Aorta (tissue), 5 donors: Measurements from ENCODE around the gene MFAP3L. TPM values are rescaled to one million over a fixed set of nuclear protein-coding genes. Genes with fewer than 3 reads are reported as not detected.
A peak's percentile ranks its signal among the peaks of the same experiment; 100 is the strongest.
"Not testable (repeated sequence)": the region's sequence is repeated elsewhere in the genome, so short reads cannot be mapped to it uniquely, and the experiment has no call there.

ENCODE experiments used
- ATAC-seq: fragments of 200-7000 bp; cut with Tn5 transposase; one replicate; pipeline ENCODE4 v1.9.1; 2022; ENCODE audit warnings: moderate library complexity; ENCODE audit not compliant: low FRiP score
- DNase-seq, 2 donors: peaks; one replicate each; pipeline ENCODE4 v3.0.0-alpha.2; 2020
- H3K27ac ChIP-seq, 2 donors: one replicate each; pipeline ENCODE4 v1.5.1; 2013; ENCODE audit warnings: low read length in 2 of 2, mild to moderate bottlenecking in 2 of 2, moderate library complexity in 2 of 2, control low read depth in 1 of 2, inconsistent platforms in 1 of 2, low read depth in 1 of 2
- H3K27me3 ChIP-seq, 2 donors: one replicate each; pipeline ENCODE4 v1.6.1; 2013; ENCODE audit warnings: control low read depth in 1 of 2, low read length in 1 of 2, mild to moderate bottlenecking in 1 of 2, moderate library complexity in 1 of 2; ENCODE audit not compliant: insufficient read depth in 2 of 2, control insufficient read depth in 1 of 2
- H3K36me3 ChIP-seq, 2 donors: one replicate each; pipeline ENCODE4 v1.6.1; 2013; ENCODE audit warnings: control low read depth in 1 of 2, low read length in 1 of 2, mild to moderate bottlenecking in 1 of 2; ENCODE audit not compliant: insufficient read depth in 2 of 2, control insufficient read depth in 1 of 2
- H3K4me1 ChIP-seq, 2 donors: one replicate each; pipeline ENCODE4 v1.6.1; 2013; ENCODE audit warnings: low read length in 2 of 2, control low read depth in 1 of 2, mild to moderate bottlenecking in 1 of 2, moderate library complexity in 1 of 2; ENCODE audit not compliant: insufficient read depth in 2 of 2, control insufficient read depth in 1 of 2
- H3K4me3 ChIP-seq, 2 donors: one replicate each; pipeline ENCODE4 v1.5.1; 2013; ENCODE audit warnings: low read length in 2 of 2, control low read depth in 1 of 2, mild to moderate bottlenecking in 1 of 2
- H3K9me3 ChIP-seq: one replicate; pipeline ENCODE4 v1.6.1; 2013; ENCODE audit warnings: mild to moderate bottlenecking, low read length; ENCODE audit not compliant: control insufficient read depth
- WGBS, 2 donors: extraction: QIAGEN DNeasy Blood & Tissue Kit; methylation state at CpG; one replicate each; pipeline ENCODE4 v1.1.7; 2013; 5-methylcytosine and 5-hydroxymethylcytosine counted together
- intact Hi-C, 2 donors: fragments of 100-400 bp; cut with DNase I; formaldehyde crosslinking; loops; one replicate each; pipeline versions ENCODE4 v1.14.2 to v1.15.0; 2022
- polyA plus RNA-seq, 2 donors: library from polyadenylated mRNA; stranded (reverse); fragments of 200-250 nt; gene quantifications; one replicate each; pipeline ENCODE4 v1.2.3, GENCODE V29; 2013
- total RNA-seq, 2 donors: library from RNA; stranded (reverse); fragmentation: NEBNext Ultra II Directional; extraction: Animal tissue kit (Norgen Biotek cat#: 25700); gene quantifications; one replicate each; pipeline ENCODE4 v1.2.1, GENCODE V29; 2021
- donor health status: healthy with polysubstance abuse.
- donor health status: Bipolar disorder and iron deficiency.
- donor health status: DM: no; HTN: no; CAD: no.
- donor health status: DM: no; HTN: no; CAD: no.
- donor health status: DM: yes; HTN: yes; CAD: no.

The MFAP3L gene
- total and polyA plus RNA-seq, 4 donors, result 1.9 to 12.4 (median 7.0) TPM

- 64 to 68% methylated on average over 6 of the region's 6 CpGs for WGBS, 2 donors
- Histone ChIP-seq H3K4me1 (no peaks in the 10 kb centered on the region), H3K27ac (no peak overlapping the region), H3K9me3 (no peaks in the 10 kb centered on the region), H3K36me3 (no peaks in the 10 kb centered on the region), H3K27me3 (no peaks in the 10 kb centered on the region), H3K4me3 (no peak overlapping the region)
- intact Hi-C loops, result loop anchor here (2.0 to 5.0 kb wide), 3 partner anchors 147 to 241 kb away; no protein-coding TSS in a partner anchor
- ATAC-seq (no peak), DNase-seq (no peak)
These were observed 23.6 kb upstream of the MFAP3L start for GRCh38 chr4:170049766-170050165.

GRCh38 chr4:170047771-170048354, 21.7 kb upstream of the MFAP3L start:
- H3K36me3 ChIP-seq, result no peaks in the 10 kb centered on the region
- no peaks in the 10 kb centered on the region for H3K9me3 ChIP-seq
- no peaks in the 10 kb centered on the region for H3K4me1 ChIP-seq
- ATAC-seq, result no peak
- no peak overlapping the region for H3K4me3 ChIP-seq
- intact Hi-C loops, result loop anchor here (2.0 to 5.0 kb wide), 3 partner anchors 145 to 239 kb away; no protein-coding TSS in a partner anchor
- H3K27ac ChIP-seq, result no peak overlapping the region
- WGBS, 2 donors, result 18% methylated on average over 4 of the region's 4 CpGs
- H3K27me3 ChIP-seq, result no peaks in the 10 kb centered on the region
- no peak for DNase-seq

- DNase-seq, H3K9me3 ChIP-seq, H3K27me3 ChIP-seq, ATAC-seq, H3K4me3 ChIP-seq, H3K36me3 ChIP-seq, H3K4me1 ChIP-seq, H3K27ac ChIP-seq: not testable (repeated sequence)
- intact Hi-C loops, result loop anchor here in 1 of 2 donors (5.0 kb wide), 1 partner anchor 234 kb away; no protein-coding TSS in a partner anchor
- WGBS, 2 donors, result 95 to 97% methylated on average over 12 to 22 of the region's 24 CpGs
These were observed 20.0 kb upstream of the MFAP3L start for GRCh38 chr4:170046156-170046555.

DNA sequence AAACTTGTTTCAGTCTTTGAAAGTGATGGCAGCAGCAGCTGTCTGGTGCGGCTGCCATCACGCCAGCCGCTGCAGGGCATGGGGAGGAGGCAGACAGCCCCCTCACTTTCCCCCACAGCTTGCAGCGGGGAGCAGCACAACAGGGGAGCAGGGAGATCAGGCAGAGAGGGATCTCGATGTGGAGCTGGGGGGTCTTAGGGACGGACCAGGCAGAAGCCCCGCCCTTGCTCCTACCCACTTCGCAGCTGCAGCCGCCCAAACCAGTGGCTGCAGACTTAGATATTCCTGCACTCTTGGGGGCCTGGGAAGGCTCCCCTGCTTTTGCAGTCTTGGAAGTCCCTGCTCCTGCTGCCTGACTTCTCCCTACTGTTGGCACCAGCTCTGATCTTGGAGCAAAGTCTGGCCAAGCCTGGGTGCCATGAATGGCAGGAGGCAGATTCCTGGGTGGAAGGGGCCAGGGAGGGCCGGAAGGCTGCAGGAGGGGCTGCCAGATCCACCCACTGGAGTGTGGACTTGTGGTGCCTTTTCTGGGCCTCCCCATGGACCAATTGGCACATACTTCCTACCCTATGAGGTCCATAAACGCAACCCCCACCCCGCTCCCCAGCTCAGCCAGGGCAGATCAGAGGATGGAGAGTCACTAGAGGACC, 14.0 kb upstream of the MFAP3L start:
- peak; percentile 29 for ATAC-seq
- WGBS, 2 donors, result 84 to 90% methylated on average over 12 of the region's 12 CpGs
- H3K9me3 ChIP-seq, result no peaks in the 10 kb centered on the region
- H3K36me3 ChIP-seq, result no peaks in the 10 kb centered on the region
- DNase-seq, result no peak
- no peak overlapping the region for H3K4me3 ChIP-seq
- no peaks in the 10 kb centered on the region for H3K4me1 ChIP-seq
- no peak overlapping the region for H3K27ac ChIP-seq
- intact Hi-C loops, result no loop called here
- H3K27me3 ChIP-seq, result no peaks in the 10 kb centered on the region

DNA sequence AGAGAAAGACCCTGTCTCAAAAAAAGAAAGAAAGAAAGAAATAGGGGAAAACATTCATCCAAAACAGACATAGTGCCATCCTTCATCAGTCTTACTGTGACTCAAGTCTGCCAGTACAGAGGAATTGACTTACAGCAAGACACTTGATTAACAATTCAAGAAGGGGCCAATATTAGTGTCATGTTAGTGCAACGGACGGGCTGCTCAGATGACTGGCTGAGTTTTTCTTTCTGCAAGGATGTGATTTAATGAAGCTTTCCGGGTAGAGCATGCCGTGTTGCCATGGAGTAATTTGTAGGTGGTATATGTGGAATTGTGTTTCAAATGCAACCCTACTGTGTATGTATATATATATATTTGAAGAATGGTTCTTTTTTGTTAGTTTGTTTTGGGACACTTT, 12.6 kb upstream of the MFAP3L start:
- Histone ChIP-seq H3K4me1 (no peaks in the 10 kb centered on the region), H3K27me3 (no peaks in the 10 kb centered on the region), H3K36me3 (no peaks in the 10 kb centered on the region), H3K4me3 (no peak overlapping the region), H3K27ac (no peak overlapping the region), H3K9me3 (no peaks in the 10 kb centered on the region)
- intact Hi-C loops, result no loop called here
- WGBS, 2 donors, result 52 to 57% methylated on average over 4 of the region's 4 CpGs
- DNase-seq, result no peak
- ATAC-seq, result no peak

DNA sequence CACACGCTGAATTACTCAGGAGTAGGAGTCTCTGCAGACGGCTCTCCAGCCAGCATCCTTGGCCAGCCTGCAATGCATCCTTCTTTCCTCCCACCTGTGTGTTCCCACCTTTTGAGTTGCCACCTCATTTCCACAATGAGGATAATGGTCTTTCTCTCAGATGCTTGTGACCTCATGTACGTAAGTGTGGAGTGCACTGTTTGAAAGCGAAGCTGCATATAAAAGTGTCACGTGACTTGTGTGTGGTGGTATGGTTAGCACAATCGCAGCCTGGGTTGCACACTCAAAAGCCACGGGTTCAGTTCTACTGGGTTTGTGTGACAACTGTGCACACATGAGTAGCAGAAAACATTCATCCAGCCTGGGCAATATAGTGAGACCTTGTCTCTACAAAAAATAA, 12.0 kb upstream of the MFAP3L start:
- Histone ChIP-seq H3K36me3 (no peaks in the 10 kb centered on the region), H3K9me3 (no peaks in the 10 kb centered on the region), H3K27me3 (no peaks in the 10 kb centered on the region), H3K4me3 (no peak overlapping the region), H3K27ac (no peak overlapping the region), H3K4me1 (no peaks in the 10 kb centered on the region)
- intact Hi-C loops, result no loop called here
- no peak for DNase-seq
- ATAC-seq, result no peak
- 87% methylated on average over 7 of the region's 7 CpGs for WGBS, 2 donors

DNA sequence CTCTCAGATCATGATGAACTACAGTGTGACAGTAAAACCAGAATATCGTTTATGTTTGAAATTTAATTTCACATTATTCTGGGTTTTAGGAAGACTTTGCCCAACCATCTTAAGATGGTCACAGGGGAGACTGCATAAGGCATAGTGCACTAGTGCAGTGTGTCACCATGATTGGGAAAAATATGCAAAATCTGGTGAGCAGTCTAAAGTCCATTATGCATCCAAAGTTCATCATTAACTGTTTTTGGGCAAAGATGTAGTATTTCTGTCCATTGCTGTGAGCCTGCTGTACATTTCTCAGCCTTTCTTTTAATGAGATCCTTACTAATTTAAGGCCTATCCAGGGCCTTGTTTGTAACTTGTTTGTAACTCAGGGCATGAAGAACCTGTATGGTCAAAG, 11.3 kb upstream of the MFAP3L start:
- ATAC-seq (no peak), DNase-seq (no peak)
- H3K4me3 ChIP-seq, result no peak overlapping the region
- intact Hi-C loops, result no loop called here
- no peaks in the 10 kb centered on the region for H3K27me3 ChIP-seq
- no peak overlapping the region for H3K27ac ChIP-seq
- H3K36me3 ChIP-seq, result no peaks in the 10 kb centered on the region
- H3K4me1 ChIP-seq, result no peaks in the 10 kb centered on the region
- H3K9me3 ChIP-seq, result no peaks in the 10 kb centered on the region
- 93 to 100% methylated on average over 1 of the region's 1 CpG for WGBS, 2 donors

- 83 to 90% methylated on average over 3 of the region's 3 CpGs for WGBS, 2 donors
- Histone ChIP-seq H3K27me3 (no peaks in the 10 kb centered on the region), H3K9me3 (no peaks in the 10 kb centered on the region), H3K4me3 (no peak overlapping the region), H3K4me1 (no peaks in the 10 kb centered on the region), H3K27ac (no peak overlapping the region), H3K36me3 (no peaks in the 10 kb centered on the region)
- intact Hi-C loops, result no loop called here
- DNase-seq (no peak), ATAC-seq (no peak)
These were observed 9.7 kb upstream of the MFAP3L start for GRCh38 chr4:170035845-170036244.

DNA sequence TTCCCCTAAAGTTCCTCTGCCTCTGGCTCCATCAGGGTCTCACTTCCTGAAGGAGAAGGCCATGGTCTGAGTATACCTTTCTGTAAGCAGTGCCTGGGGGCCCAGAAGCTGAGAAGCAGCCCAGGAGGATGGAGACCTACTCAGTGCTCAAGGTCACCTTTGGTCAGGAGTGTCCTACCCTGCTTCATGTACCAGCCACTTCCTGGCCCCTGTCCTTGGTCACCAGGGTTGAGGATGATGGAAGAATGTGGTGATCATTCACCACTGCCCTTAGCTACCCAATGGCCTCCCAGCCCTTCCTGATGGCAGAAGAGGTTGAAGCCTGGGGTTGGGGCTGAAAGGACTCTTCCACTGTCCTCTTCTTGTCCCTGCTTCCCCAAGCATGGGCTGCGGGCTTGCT, 9.0 kb upstream of the MFAP3L start:
- intact Hi-C loops, result no loop called here
- no peak overlapping the region for H3K4me3 ChIP-seq
- H3K36me3 ChIP-seq, result no peaks in the 10 kb centered on the region
- ATAC-seq, result no peak
- no peaks in the 10 kb centered on the region for H3K27me3 ChIP-seq
- no peak for DNase-seq
- no peaks in the 10 kb centered on the region for H3K9me3 ChIP-seq
- 39 to 100% methylated on average over 1 of the region's 1 CpG for WGBS, 2 donors
- H3K4me1 ChIP-seq, result no peaks in the 10 kb centered on the region
- H3K27ac ChIP-seq, result no peak overlapping the region
